Measurements from ENCODE around the gene VPS16. TPM values are rescaled to one million over a fixed set of nuclear protein-coding genes. Genes with fewer than 3 reads are reported as not detected.

The VPS16 gene
- total and polyA plus RNA-seq, 7 donors = 19.4 to 37.6 (median 21.6) TPM

GRCh38 chr20:2909953-2910352, 69.4 kb downstream of the VPS16 start:
- no peaks in the 10 kb centered on the region for H3K9me3 ChIP-seq
- H3K4me1 ChIP-seq = peaks cover 0 to 9% (median 0%) of the 10 kb centered on the region in 4 donors
- no peaks in the 10 kb centered on the region for H3K36me3 ChIP-seq
- TF ChIP-seq POLR2A (IDR thresholded peaks at IDR 0.05) (no peak), EP300 (IDR thresholded peaks at IDR 0.05) (no peak), CTCF (IDR thresholded peaks at IDR 0.05) (no peak), POLR2AphosphoS5 (IDR thresholded peaks at IDR 0.05) (no peak)
- intact Hi-C loops (cut with DNase I) = no loop called here
- H3K27ac ChIP-seq = no peak overlapping the region
- no peak for DNase-seq
- no peaks in the 10 kb centered on the region for H3K27me3 ChIP-seq
- H3K4me3 ChIP-seq = no peak overlapping the region
- 97% methylated on average over 2 of the region's 2 CpGs for WGBS, 2 donors

- no peak overlapping the region for H3K4me3 ChIP-seq
- intact Hi-C loops (cut with DNase I) = no loop called here
- H3K4me1 ChIP-seq = peaks cover 0 to 9% (median 0%) of the 10 kb centered on the region in 4 donors
- no peaks in the 10 kb centered on the region for H3K36me3 ChIP-seq
- H3K27ac ChIP-seq = no peak overlapping the region
- TF ChIP-seq POLR2A (IDR thresholded peaks at IDR 0.05) (no peak), CTCF (IDR thresholded peaks at IDR 0.05) (no peak), POLR2AphosphoS5 (IDR thresholded peaks at IDR 0.05) (no peak), EP300 (IDR thresholded peaks at IDR 0.05) (no peak)
- H3K27me3 ChIP-seq = no peaks in the 10 kb centered on the region
- H3K9me3 ChIP-seq = no peaks in the 10 kb centered on the region
- DNase-seq = no peak
These were observed 70.7 kb downstream of the VPS16 start for GRCh38 chr20:2911200-2911599.

GRCh38 chr20:2914160-2914559, 73.6 kb downstream of the VPS16 start:
- Histone ChIP-seq H3K4me1 (no peaks in the 10 kb centered on the region), H3K9me3 (no peaks in the 10 kb centered on the region), H3K4me3 (no peak overlapping the region), H3K27ac (no peak overlapping the region), H3K27me3 (no peaks in the 10 kb centered on the region), H3K36me3 (no peaks in the 10 kb centered on the region)
- TF ChIP-seq EP300 (IDR thresholded peaks at IDR 0.05) = no peak
- TF ChIP-seq CTCF (IDR thresholded peaks at IDR 0.05) = no peak
- no peak for TF ChIP-seq POLR2A (IDR thresholded peaks at IDR 0.05)
- no peak for TF ChIP-seq POLR2AphosphoS5 (IDR thresholded peaks at IDR 0.05)
- intact Hi-C loops (cut with DNase I) = no loop called here
- no peak for DNase-seq

Other genes with a start within 250 kb of the VPS16 start
- 10 to 100 TPM; 53.2 to 69.8 (median 65.2) TPM for gene NOP56, start 188.1 kb upstream of the VPS16 start, total RNA-seq
- 100 to 1,000 TPM in 1 of 3 donors, 10 to 100 TPM in 2; 33.6 to 152 (median 47.6) TPM for gene NOP56, start 188.1 kb upstream of the VPS16 start, polyA plus RNA-seq
- 100 to 1,000 TPM; 105 to 131 (median 122) TPM for gene IDH3B, start 176.5 kb upstream of the VPS16 start, total RNA-seq
- gene IDH3B, start 176.5 kb upstream of the VPS16 start, polyA plus RNA-seq = 100 to 1,000 TPM; 103 to 121 (median 112) TPM
- 10 to 100 TPM; 14.8 to 37.5 (median 30.8) TPM for gene EBF4, start 148.0 kb upstream of the VPS16 start, total RNA-seq
- 1 to 10 TPM; 1.2 to 4.6 (median 1.2) TPM for gene EBF4, start 148.0 kb upstream of the VPS16 start, polyA plus RNA-seq
- 1 to 10 TPM in 3 of 4 donors, under 1 TPM in 1; 0.54 to 10.0 (median 1.8) TPM for gene CPXM1, start 40.1 kb upstream of the VPS16 start, total RNA-seq
- gene CPXM1, start 40.1 kb upstream of the VPS16 start, polyA plus RNA-seq = 1 to 10 TPM in 2 of 3 donors, under 1 TPM in 1; 0.69 to 7.2 (median 1.2) TPM
- gene C20orf141, start 25.8 kb upstream of the VPS16 start, total RNA-seq = not detected
- under 1 TPM in 1 of 3 donors, not detected in 2; 0.15 TPM for gene C20orf141, start 25.8 kb upstream of the VPS16 start, polyA plus RNA-seq
- gene TMEM239, start 24.4 kb upstream of the VPS16 start, total RNA-seq = under 1 TPM in 1 of 4 donors, not detected in 3; 0.28 TPM
- not detected for gene TMEM239, start 24.4 kb upstream of the VPS16 start, polyA plus RNA-seq
- 10 to 100 TPM; 12.7 to 27.7 (median 21.5) TPM for gene PCED1A, start 90 bp upstream of the VPS16 start, total RNA-seq
- 10 to 100 TPM in 2 of 3 donors, 1 to 10 TPM in 1; 8.6 to 28.0 (median 10.2) TPM for gene PCED1A, start 90 bp upstream of the VPS16 start, polyA plus RNA-seq
- gene PTPRA, start 32.7 kb downstream of the VPS16 start, total RNA-seq = 10 to 100 TPM; 62.0 to 86.4 (median 73.6) TPM
- gene PTPRA, start 32.7 kb downstream of the VPS16 start, polyA plus RNA-seq = 10 to 100 TPM; 10.2 to 30.2 (median 12.3) TPM
- gene GNRH2, start 202.9 kb downstream of the VPS16 start, total RNA-seq = 1 to 10 TPM in 1 of 4 donors, not detected in 3; 1.6 TPM
- 1 to 10 TPM in 1 of 3 donors, under 1 TPM in 1, not detected in 1; 0.34 to 8.4 TPM for gene GNRH2, start 202.9 kb downstream of the VPS16 start, polyA plus RNA-seq
- gene MRPS26, start 205.3 kb downstream of the VPS16 start, total RNA-seq = 10 to 100 TPM; 33.5 to 71.7 (median 65.0) TPM
- gene MRPS26, start 205.3 kb downstream of the VPS16 start, polyA plus RNA-seq = 10 to 100 TPM; 46.8 to 61.3 (median 48.8) TPM
- not detected for gene OXT, start 230.9 kb downstream of the VPS16 start, total RNA-seq
- under 1 TPM in 1 of 3 donors, not detected in 2; 0.29 TPM for gene OXT, start 230.9 kb downstream of the VPS16 start, polyA plus RNA-seq
- not detected for gene AVP, start 244.0 kb downstream of the VPS16 start, total RNA-seq
- not detected for gene AVP, start 244.0 kb downstream of the VPS16 start, polyA plus RNA-seq

Data from sigmoid colon (tissue), 7 donors.